Prostate gland (tissue), 2 donors: ENCODE data around the gene PDSS2. TPM values are rescaled to one million over a fixed set of nuclear protein-coding genes. Genes with fewer than 3 reads are reported as not detected.

ENCODE experiments used
- DNase-seq: peaks from one replicate; pipeline ENCODE4 v3.0.0-alpha.2; 2019; ENCODE audit warnings: low spot score
- H3K27ac ChIP-seq, 2 donors: fragments of 200-600 bp; sonication (generic); 2 replicates each; pipeline ENCODE4 v1.5.1; 2017 to 2019
- H3K27me3 ChIP-seq: fragments of 200-600 bp; sonication (generic); replicated peaks from 2 replicates; pipeline ENCODE4 v1.5.1; 2019; ENCODE audit not compliant: insufficient read depth
- H3K36me3 ChIP-seq, 2 donors: fragments of 200-600 bp; sonication (generic); 1 replicate in 1 of 2; 2 replicates in 1 of 2; pipeline versions ENCODE4 v1.5.1 to v1.8.1; 2017 to 2019
- H3K4me1 ChIP-seq: fragments of 200-600 bp; sonication (generic); replicated peaks from 2 replicates; pipeline ENCODE4 v1.5.1; 2019
- H3K4me3 ChIP-seq, 2 donors: fragments of 200-600 bp; sonication (generic); 2 replicates each; pipeline ENCODE4 v1.5.1; 2017 to 2019
- H3K9me3 ChIP-seq: fragments of 200-600 bp; sonication (generic); 2 replicates; pipeline ENCODE4 v1.5.1; 2017
- POLR2A ChIP-seq: fragments of 450-650 bp; IDR thresholded peaks from one replicate; pipeline ENCODE4 v1.6.1; 2016; ENCODE audit warnings: antibody characterized with exemption, mild to moderate bottlenecking
- POLR2AphosphoS5 ChIP-seq: sonication (generic); formaldehyde crosslinking; IDR thresholded peaks from one replicate; pipeline ENCODE4 v1.6.1; 2017; ENCODE audit warnings: antibody characterized with exemption
- WGBS: methylation state at CpG from one replicate; pipeline ENCODE4 v1.1.5; 2018; 5-methylcytosine and 5-hydroxymethylcytosine counted together
- intact Hi-C: fragments of 100-400 bp; cut with DNase I; formaldehyde crosslinking; loops from one replicate; pipeline ENCODE4 v1.14.2; 2022
- total RNA-seq, 2 donors: library from RNA; depleted of rRNA; stranded (reverse); fragments of >200 nt; gene quantifications; one replicate each; pipeline ENCODE4 v1.1.0, GENCODE V29; 2016
- TF ChIP-seq, protein P1 (sequence below), 4 experiments: fragments of 200-600 bp in 2 of 4; fragments of 450-650 bp in 2 of 4; sonication (generic) in 2 of 4; IDR thresholded peaks; 1 replicate in 3 of 4; 2 replicates in 1 of 4; pipeline ENCODE4 v1.5.1; 2016 to 2019; ENCODE audit warnings: antibody characterized with exemption in 4 of 4, mild to moderate bottlenecking in 2 of 4, moderate library complexity in 2 of 4

Gene PDSS2
- total RNA-seq, 2 donors from 2014 or later: 12.7 to 35.3 TPM

DNA sequence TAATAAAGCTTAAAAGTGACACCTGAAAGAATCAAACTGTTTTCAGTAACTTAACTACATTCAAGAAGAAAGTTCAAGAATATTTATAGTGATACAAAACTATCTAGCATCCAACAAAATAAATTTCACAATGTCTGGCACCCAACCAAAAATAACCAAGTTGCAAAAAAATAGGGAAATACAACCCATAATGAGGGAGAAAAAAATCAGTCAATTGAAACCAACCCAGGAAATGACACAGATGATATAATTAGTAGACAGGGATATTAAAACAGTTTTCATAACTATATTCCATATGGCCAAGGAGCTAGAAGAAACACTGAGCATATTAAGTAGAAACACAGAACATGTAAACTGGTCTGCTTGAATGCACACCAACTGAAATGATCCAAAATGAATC is 223.9 kb downstream of the PDSS2 start:
- Histone ChIP-seq H3K36me3 (no peaks in the 10 kb centered on the region), H3K27me3 (no peaks in the 10 kb centered on the region), H3K9me3 (no peaks in the 10 kb centered on the region), H3K4me3 (no peak overlapping the region), H3K27ac (peak overlapping the region in 1 of 2 donors; percentile 14), H3K4me1 (peaks cover 5% of the 10 kb centered on the region)
- DNase-seq: no peak
- intact Hi-C loops: no loop called here
- TF ChIP-seq, protein P1, sequence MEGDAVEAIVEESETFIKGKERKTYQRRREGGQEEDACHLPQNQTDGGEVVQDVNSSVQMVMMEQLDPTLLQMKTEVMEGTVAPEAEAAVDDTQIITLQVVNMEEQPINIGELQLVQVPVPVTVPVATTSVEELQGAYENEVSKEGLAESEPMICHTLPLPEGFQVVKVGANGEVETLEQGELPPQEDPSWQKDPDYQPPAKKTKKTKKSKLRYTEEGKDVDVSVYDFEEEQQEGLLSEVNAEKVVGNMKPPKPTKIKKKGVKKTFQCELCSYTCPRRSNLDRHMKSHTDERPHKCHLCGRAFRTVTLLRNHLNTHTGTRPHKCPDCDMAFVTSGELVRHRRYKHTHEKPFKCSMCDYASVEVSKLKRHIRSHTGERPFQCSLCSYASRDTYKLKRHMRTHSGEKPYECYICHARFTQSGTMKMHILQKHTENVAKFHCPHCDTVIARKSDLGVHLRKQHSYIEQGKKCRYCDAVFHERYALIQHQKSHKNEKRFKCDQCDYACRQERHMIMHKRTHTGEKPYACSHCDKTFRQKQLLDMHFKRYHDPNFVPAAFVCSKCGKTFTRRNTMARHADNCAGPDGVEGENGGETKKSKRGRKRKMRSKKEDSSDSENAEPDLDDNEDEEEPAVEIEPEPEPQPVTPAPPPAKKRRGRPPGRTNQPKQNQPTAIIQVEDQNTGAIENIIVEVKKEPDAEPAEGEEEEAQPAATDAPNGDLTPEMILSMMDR (IDR thresholded peaks at IDR 0.05): no peak
- TF ChIP-seq POLR2A (no peak), POLR2AphosphoS5 (no peak)

GRCh38 chr6:107235007-107235406 is 224.4 kb downstream of the PDSS2 start:
- Histone ChIP-seq H3K4me3 (no peak overlapping the region), H3K4me1 (peaks cover 8% of the 10 kb centered on the region), H3K27me3 (no peaks in the 10 kb centered on the region), H3K27ac (peak overlapping the region in 1 of 2 donors; percentile 14), H3K36me3 (no peaks in the 10 kb centered on the region), H3K9me3 (no peaks in the 10 kb centered on the region)
- WGBS: 45% methylated on average over 2 of the region's 2 CpGs
- DNase-seq: no peak
- intact Hi-C loops: no loop called here
- TF ChIP-seq POLR2A: no peak
- TF ChIP-seq, protein P1 (IDR thresholded peaks at IDR 0.05): no peak
- no peak for TF ChIP-seq POLR2AphosphoS5

DNA sequence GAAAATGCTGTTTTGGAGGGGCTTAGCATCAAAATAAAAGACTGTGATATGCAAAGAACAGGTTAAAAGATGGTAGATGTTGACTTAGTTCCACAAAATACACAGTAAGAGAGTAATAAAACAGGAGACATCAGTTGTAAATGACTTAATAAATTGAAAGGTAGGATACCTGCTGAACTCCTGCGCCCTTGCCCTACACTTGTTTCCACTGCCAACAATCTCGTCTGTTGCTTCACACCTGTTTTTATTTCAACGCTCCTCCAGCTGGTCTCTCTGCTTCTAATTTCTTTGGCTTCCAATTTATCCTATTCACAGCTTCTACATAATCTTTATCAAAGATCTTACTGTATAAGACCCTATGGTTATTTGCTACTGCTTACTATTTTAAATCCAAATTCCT is 228.1 kb downstream of the PDSS2 start:
- no peaks in the 10 kb centered on the region for H3K9me3 ChIP-seq
- H3K27ac ChIP-seq: peak overlapping the region in 1 of 2 donors; percentile 55
- 49% methylated on average over 3 of the region's 3 CpGs for WGBS
- DNase-seq: peak; percentile 46
- no peak overlapping the region for H3K4me3 ChIP-seq
- TF ChIP-seq, protein P1 (IDR thresholded peaks at IDR 0.05): no peak
- TF ChIP-seq POLR2AphosphoS5 (peak; percentile 76), POLR2A (no peak)
- H3K36me3 ChIP-seq: no peaks in the 10 kb centered on the region
- H3K27me3 ChIP-seq: no peaks in the 10 kb centered on the region
- intact Hi-C loops: no loop called here
- H3K4me1 ChIP-seq: peaks cover 12% of the 10 kb centered on the region

DNA sequence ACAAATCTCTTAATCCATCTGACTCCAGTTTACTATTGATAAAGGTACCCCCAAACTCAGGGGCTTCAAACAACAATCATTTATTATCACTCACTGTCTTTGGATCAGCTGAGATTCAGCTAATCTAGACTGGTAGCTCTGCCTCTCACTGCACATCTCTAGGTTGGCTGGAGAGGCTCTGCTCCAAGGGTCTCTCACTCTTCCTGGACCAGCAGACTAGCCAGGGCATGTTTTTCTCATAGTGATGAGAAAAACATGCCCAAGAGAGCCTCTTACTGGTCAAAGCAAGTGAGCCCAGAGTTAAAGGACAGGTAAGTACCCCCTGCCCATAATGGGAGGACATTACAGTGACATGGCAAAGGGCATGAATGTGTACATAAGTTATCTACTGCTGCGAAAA is 228.9 kb downstream of the PDSS2 start:
- H3K9me3 ChIP-seq: no peaks in the 10 kb centered on the region

GRCh38 chr6:107230024-107230423 is 229.3 kb downstream of the PDSS2 start:
- no peaks in the 10 kb centered on the region for H3K27me3 ChIP-seq
- intact Hi-C loops: no loop called here
- peaks cover 12% of the 10 kb centered on the region for H3K4me1 ChIP-seq
- TF ChIP-seq, protein P1 (IDR thresholded peaks at IDR 0.05): no peak
- TF ChIP-seq POLR2A (no peak), POLR2AphosphoS5 (no peak)
- peak overlapping the region in 1 of 2 donors; percentile 51 for H3K27ac ChIP-seq
- H3K36me3 ChIP-seq: no peaks in the 10 kb centered on the region
- H3K4me3 ChIP-seq: no peak overlapping the region
- WGBS: 83% methylated on average over 2 of the region's 2 CpGs
- no peak for DNase-seq
- no peaks in the 10 kb centered on the region for H3K9me3 ChIP-seq

More for the DNA sequence above, 228.9 kb downstream of the PDSS2 start:
- Histone ChIP-seq H3K4me3 (no peak overlapping the region), H3K36me3 (no peaks in the 10 kb centered on the region), H3K27me3 (no peaks in the 10 kb centered on the region), H3K4me1 (peaks cover 12% of the 10 kb centered on the region), H3K27ac (peak overlapping the region in 1 of 2 donors; percentile 51)
- intact Hi-C loops: no loop called here
- TF ChIP-seq POLR2A: no peak
- no peak for TF ChIP-seq POLR2AphosphoS5
- TF ChIP-seq, protein P1 (IDR thresholded peaks at IDR 0.05): no peak
- 65% methylated on average over 1 of the region's 1 CpG for WGBS
- no peak for DNase-seq
